NAMALWA (cell line): Measurements from ENCODE around the gene SLC39A1.
"Not testable (repeated sequence)": the region's sequence is repeated elsewhere in the genome, so short reads cannot be mapped to it uniquely, and the experiment has no call there.

Source experiments
- DNase-seq: peaks from one replicate; pipeline ENCODE4 v3.0.0-alpha.2; 2015; ENCODE audit warnings: low spot score

SLC39A1 gene

DNA sequence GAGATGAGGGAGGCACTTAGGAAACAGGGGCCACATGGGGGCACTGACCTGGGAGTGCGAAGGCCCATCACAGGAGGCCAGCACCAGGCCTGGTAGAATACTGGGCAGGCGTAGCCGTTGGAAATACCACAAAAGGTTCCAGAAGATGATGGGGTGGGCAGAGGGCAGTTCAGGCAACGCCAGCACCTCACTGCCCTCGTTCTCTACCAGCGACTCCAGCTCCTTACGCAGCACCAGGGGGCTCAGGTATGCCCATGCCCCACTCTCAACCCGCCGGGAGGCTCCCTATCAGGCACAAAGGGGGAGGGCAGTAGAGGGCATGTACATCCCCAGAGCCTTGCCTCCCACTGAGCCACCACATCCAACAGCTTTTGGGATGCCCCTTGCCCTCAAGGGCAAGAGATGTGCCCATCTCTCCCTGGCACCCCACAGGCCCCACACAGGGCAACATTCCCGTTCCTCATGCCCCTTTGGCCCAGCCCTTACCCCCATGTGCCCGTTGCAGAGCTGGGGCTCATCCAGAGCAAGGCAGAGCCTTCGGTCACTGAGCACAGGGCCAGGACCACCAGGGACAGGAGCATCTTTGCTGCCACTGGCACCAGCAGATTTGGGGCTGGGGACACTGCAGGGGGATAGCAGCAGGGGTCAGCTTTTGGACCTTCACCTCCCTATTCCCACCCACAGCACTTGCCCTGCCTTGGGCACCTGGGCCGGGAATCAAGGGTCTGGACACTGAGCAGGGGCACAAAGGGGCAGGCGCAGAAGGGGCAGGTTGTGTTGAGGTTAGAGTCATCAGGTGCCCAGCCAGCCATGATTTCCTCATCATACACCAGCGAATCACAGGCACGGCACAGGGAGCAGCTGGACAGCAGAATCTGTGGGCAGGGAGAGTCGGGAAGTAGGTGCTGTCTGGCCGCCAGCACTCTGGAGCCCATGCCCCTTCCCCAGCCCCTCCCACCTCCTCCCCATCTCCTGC, 30.9 kb downstream of the SLC39A1 start:
- DNase-seq = no peak

DNA sequence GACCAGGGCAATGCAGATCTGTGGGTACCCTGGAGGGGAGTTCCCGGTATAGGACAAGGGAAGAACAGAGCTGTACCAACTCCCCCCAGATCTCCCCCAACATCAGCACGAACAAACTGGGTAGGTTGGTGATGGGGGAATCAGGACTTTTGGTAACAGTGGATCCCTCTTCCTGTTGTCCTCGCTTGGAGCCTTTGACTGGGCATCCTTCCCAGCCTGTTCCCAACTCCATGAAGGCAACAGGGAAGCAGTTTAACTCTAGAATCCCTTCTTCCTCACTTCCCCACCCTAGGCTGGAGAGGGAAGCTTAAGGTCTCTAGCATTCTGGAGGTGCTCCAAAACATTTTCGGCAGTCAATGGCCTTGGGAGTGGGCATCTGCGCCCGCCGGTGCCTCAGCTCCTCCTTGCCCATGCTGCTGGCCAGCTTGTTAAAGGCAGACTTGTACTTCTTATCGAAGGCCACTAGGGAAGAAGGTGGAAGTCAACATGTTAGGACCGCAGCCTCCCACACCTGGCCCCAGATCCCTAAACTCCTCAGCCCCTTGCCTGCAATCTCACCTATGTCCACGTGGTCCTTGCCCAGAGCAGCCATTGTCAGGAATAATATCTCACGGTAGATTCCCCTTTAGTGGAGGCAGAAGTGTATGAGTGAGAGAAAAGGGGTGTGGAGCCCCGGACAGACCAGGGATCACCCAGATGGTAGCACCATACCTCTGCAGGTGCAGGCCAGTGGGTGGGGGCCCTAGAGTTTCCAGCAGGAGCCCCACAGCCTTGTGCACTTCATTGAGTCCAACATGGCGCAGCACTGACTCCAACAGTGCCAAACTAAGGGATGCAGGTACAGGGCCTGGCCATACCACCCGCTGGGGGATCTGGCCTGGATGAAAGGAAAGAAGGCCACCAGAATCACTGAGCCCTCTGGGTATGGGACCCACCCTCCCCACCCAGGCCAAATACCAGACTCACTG, 33.1 kb downstream of the SLC39A1 start:
- no peak for DNase-seq

DNA sequence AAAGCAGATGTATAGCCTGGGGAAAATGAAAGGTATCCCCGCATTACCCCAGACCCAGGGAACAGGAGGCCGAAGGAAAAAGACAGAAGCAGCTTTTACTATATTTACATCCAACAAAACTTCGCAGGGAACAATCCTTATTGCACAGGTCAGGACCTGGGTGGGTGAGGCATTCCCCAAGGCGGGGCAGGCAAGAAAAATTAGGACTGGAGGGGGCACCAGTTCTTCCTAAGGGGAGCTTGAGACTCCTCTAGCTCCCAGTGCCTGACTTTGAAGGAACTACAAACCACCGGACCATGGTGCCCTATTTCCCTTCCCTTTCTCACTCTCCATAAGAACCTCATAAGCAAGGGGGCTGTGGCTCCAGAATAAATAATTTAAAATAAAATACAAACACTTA, 33.9 kb downstream of the SLC39A1 start:
- no peak for DNase-seq

DNA sequence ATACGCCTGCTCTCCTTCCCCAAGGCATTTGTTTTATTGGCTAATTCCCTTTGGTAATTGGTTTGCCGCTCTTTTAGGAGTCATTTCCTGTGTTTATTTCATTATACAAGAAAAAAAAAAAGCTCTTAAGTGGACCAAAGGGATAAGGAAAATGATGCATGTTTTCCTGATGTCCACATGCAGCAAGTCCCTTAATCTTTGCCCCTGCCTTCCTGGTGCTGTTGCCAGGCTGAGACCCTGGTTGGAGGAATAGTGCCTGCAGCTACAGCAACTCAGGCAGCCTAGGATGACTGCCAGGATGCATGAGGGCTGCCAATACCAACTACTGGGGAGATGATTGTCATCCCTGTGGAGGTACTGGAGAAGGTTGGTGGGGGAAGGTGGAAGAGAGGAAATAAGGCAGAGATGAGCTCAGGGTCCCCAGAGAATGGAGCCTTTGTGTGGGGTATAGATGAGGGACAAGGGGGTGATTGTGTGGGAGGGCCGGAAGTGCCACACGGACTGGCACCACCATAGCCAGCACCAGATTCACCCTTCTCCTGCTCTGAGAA, 34.5 kb downstream of the SLC39A1 start:
- DNase-seq = no peak

DNA sequence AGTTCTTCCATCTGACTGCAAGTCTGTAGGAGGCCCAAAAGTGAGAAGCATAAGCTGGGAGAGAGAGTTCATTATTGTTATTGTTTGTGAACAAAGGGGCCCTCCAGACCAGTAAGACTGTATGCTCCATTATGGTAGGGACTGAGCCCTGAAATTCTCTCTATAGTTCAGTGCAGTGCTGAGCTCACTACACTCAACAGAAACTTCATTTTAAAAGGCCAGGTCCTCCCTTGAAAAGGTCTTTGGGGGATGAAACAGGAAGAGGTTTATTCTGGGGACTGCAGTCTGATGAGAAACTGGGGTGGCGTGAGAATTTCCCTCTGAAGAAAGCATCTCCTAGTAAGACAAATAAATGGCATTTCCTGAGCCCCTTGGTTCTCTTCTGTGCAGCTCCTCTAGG, 35.1 kb downstream of the SLC39A1 start:
- no peak for DNase-seq

DNA sequence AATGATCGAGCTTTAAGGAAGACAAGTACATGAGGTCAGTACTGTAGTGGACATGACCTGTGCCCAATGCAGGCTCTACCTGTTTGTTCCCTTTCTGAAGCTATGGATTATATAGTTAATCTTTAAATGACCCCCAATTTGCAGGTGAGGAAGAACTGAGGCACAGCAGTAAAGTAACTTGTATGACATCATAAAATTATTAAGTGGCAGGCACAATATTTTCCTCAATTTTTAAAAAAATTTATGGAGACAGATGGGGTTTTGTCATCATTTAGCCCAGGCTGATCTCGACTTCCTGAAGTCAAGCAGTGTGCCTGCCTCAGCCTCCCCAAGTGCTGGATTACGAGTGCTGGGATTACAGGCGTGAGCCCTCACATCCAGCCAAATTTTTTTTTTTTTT, 36.9 kb downstream of the SLC39A1 start:
- DNase-seq = no peak

DNA sequence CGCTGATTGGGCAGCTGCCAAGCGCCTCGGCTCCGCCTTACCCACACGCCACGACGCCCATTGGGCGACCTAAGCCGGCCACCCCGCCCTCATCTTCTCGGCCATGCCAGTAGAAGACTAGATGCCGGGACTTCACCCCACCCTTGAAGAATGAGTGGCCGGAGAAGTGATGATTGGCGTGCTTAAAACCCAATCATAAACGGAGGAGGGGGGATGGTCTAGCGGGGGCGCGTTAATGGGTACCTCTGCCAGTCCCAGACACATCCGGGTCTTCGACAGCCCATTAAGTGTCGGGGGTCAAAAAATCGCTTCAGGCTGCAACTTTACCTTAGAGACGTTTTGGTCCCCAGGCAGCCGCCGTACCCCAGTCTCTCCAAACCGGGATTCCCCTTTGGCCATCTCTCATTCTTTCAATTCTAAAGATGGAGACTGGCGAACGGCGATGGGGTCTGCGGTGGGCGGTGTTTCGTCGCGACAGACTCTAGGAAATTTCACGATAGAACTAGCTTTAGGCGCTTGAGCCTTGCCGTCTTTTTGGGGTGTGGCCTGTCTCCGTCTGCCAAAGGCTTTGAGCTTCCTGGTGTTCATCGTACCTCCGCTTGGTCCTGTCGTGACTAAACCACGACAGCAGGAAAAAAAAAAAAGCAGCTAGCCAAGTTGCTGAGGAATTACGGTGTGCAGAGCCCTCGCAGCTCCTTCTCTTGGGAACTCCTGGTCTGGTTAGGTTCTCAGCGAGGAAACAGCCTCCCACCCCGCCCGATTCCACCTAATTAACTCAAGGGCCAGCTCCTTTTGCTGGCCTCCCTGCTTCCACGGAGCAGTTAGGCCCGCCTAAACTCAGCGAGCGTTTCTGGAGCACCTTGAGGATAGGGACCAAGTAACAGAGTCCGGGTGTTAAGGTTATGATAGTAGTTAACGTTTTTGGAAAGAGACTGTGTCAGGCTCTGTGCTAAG, 40.1 kb downstream of the SLC39A1 start, which contains the start of gene GATAD2B:
TSS of gene GATAD2B (minus strand) at position 1 of the 954 bp plus-strand sequence. CDS start 94,625 bp downstream, outside the sequence.
- peak; percentile 100 for DNase-seq

DNA sequence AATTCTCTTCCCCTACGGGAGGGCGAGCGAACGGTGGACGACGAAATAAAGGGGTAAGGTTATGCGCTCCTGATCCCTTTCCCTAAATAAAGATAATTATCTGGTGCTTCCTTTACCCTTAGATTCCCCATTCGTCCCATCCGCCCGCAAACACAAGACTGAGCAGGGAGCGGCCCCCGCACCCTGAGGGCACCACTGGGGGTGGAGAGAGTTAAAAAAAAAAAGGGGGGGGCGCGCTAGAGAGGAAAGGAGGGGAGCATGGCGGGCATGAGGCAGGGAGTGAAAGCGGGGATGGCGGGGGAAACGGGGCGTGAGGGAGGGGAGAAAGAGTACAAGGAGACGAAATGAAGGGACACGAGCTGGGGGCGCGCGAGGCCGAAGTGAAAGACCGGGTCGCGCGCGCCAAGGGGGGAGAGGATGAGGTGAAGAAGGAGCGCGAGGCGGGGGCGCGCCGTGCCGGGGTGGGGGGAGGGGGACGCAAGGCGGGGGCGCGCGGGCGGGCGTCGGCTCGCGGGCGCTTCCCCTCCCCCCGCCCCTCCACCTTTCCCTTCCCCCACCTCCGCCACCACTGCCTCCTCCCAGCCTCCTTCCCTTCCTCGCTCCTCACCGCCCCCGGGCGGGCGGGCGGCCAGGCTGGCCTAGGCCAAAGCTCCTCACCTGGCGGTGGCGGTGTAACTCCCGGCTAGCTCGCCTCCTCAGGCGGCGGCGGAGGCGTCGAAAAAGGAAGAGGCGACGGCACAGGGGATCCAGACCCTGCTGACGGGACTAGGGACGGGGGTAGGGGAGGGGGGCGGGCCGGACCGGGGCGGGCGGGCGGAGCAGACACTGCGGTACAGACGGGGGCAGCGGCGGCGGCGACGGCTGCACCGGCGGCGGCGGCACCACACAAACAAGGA, 41.0 kb downstream of the SLC39A1 start:
- no peak for DNase-seq

DNA sequence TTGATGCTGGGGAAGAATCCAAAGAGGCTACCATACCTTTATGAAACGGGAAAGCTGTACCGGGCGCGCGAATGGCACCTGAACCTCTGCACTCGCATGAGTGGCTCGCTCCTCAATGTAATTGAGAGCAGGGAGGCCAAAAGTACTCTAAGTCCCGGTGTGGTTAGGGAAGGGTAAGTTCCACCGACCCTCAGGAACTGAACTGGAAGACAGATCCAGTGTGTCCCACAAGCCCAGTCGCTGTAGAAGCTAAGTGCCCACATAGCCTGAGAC, 41.6 kb downstream of the SLC39A1 start:
- DNase-seq = peak; percentile 61

DNA sequence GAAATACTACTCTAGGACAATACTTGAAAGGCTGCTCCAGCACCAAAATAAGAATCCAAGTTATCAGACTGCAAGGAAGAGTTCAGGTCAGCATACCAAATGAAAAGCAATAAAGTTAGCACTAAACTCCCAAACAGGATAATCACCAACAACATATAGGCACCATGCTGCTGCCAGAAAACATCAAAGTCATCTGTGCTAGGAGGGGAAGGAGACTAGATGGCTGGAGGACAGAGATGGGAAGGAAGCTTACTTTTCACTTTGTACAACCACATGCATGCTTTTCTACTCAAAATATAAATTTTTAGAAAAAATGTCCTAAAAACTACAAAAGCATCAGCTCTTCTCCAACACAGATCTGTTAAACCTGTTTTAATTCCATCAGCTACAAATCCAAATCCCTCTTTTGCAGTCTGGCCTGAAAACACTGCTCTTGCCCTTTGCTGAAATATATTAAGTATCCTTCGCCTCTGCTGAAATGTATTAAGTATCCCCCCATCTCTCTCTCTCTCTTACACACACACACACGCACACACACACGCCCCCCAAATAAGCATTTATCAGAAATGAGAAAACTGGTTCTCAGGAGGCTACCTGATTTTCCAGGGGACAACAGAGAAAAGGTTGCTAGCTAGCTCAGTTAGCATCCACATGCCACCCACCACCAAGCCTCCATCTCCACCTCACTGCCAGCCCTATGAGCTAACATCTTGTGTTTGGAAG, 42.1 kb downstream of the SLC39A1 start:
- DNase-seq = peak; percentile 32

DNA sequence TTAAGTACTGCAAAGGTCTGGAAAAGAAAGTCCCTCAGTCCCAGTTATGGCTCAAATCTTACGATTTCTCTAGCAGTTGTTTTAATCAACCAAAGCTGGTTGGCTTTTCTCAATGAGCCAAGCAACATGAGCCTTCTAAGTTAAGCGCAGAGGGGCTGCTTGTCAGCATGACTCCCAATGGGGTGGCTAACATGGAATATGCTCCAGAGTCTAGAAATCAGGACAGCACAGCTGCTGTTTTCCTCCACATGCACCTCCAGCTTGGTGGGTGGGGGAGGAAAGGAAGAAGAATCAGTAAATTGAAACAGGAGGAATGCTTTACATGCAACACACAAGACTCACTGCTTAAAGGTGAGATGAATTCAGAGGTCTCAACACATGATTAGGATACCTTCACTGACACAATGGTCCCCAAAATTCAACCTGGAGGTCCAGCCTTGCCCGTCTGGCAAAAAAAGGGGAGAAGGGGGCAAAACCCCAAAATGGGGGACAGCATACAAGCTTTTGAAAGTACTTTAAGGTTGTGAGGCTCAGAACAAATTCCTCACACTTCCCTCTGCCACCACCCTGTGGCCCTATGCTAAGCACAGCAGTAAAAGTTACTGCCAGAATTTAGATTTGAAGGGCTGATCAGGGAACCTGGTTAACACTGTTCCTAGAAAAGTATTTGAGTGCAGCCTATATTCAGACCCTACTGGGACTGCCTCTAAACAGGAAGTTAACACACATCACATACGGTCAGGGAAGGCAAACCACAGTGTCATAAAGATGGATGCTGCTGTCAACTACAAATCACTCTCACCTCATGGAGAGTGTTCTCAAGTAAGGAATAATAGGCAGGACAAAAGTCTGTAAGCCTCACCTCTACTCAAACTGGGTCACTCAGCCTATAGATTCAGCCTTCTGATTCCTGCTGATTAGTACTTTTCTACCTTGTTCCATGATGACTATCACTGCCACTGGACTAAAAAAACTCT, 43.2 kb downstream of the SLC39A1 start:
- peak; percentile 64 for DNase-seq

DNA sequence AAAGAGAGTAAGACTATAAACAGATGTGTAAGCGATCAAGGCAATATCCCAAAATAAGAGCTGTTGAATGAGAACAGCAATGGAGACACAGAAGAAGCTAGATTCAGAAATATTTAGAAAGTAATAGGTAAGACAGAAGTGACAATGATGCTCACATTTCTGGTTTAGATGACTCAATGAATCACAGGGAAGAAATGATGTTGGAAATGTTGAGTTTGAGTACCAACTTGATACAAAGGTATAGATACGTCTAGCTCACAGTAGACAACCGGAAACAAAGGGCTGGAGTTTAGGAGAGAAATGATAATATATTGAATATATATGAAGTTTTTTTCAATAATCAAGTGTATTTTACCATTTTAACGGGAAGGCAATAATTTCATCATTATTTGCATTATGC, 47.0 kb downstream of the SLC39A1 start:
- DNase-seq = no peak

DNA sequence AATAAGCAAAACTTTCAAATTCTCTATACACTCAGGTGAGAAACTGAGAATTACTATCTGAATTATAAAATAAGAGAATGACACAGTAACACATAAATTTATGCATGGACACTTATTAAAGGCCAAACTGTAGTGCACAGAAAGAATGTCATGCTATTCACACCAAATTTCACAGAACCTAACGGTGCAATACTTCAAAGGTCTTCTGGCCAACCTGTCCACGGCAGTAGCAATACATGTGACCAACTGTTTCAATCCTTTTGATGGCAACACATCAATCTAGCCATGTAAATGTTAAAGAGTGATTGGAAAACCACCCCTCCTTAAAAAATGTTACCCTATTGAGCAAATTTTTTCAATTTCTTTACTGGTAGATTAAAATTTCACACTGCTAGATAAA, 51.0 kb downstream of the SLC39A1 start:
- no peak for DNase-seq

DNA sequence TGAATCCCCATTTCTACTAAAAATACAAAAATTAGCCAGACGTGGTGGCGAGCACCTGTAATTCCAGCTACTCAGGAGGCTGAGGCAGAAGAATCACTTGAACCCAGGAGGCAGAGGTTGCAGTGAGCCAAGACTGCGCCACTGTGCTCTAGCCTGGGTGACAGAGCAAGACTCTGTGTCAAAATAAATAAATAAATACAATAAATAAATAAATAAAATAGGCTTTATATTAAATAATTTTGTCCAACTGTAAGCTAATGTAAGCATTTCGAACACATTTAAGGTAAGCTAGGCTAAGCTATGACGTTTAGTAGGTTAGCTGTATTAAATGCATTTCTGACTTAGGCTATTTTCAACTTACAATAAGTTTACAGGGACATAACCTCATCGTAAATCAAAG, 52.8 kb downstream of the SLC39A1 start:
- not testable (repeated sequence) for DNase-seq
